Suprapubic skin (tissue), 4 donors: ENCODE results near the gene RBMS3. TPM values are rescaled to one million over a fixed set of nuclear protein-coding genes. Genes with fewer than 3 reads are reported as not detected.

ENCODE experiments used
- DNase-seq, 2 donors: peaks; one replicate each; pipeline ENCODE4 v3.0.0-alpha.2; 2019; ENCODE audit warnings: low spot score in 2 of 2
- H3K27ac ChIP-seq: fragments of 200-600 bp; sonication (generic); one replicate; pipeline ENCODE4 v1.5.1; 2019
- H3K27me3 ChIP-seq: fragments of 200-600 bp; sonication (generic); one replicate; pipeline ENCODE4 v1.5.1; 2019
- H3K36me3 ChIP-seq: fragments of 200-600 bp; sonication (generic); one replicate; pipeline ENCODE4 v1.5.1; 2019
- H3K4me1 ChIP-seq: fragments of 200-600 bp; sonication (generic); one replicate; pipeline ENCODE4 v1.5.1; 2019
- H3K4me3 ChIP-seq: fragments of 200-600 bp; sonication (generic); one replicate; pipeline ENCODE4 v1.5.1; 2019; ENCODE audit warnings: mild to moderate bottlenecking
- H3K9me3 ChIP-seq: fragments of 200-600 bp; sonication (generic); one replicate; pipeline ENCODE4 v1.5.1; 2019
- EP300 ChIP-seq: sonication (generic); formaldehyde crosslinking; IDR thresholded peaks from one replicate; pipeline ENCODE4 v1.6.1; 2017; ENCODE audit warnings: antibody characterized with exemption
- POLR2A ChIP-seq, 2 donors: fragments of 450-650 bp; IDR thresholded peaks; one replicate each; pipeline ENCODE4 v1.6.1; 2017; ENCODE audit warnings: antibody characterized with exemption in 2 of 2, mild to moderate bottlenecking in 2 of 2, moderate library complexity in 2 of 2
- POLR2AphosphoS5 ChIP-seq, 3 donors: sonication (generic); formaldehyde crosslinking; IDR thresholded peaks; one replicate each; pipeline ENCODE4 v1.6.1; 2017; ENCODE audit warnings: antibody characterized with exemption in 3 of 3
- WGBS: methylation state at CpG from one replicate; pipeline ENCODE4 v1.1.5; 2018; 5-methylcytosine and 5-hydroxymethylcytosine counted together
- total RNA-seq, 4 donors: library from RNA; depleted of rRNA; stranded (reverse); fragments of >200 nt; gene quantifications; one replicate each; pipeline ENCODE4 v1.1.0, GENCODE V29; 2016
- TF ChIP-seq, protein P1 (sequence below), 2 donors: fragments of 200-600 bp in 1 of 2; fragments of 450-650 bp in 1 of 2; sonication (generic) in 1 of 2; IDR thresholded peaks; one replicate each; pipeline ENCODE4 v1.5.1; 2016 to 2019; ENCODE audit warnings: antibody characterized with exemption in 2 of 2, mild to moderate bottlenecking in 1 of 2, moderate library complexity in 1 of 2

Gene RBMS3
- total RNA-seq, 4 donors from 2014 or later, result 7.7 to 23.4 (median 11.9) TPM

DNA sequence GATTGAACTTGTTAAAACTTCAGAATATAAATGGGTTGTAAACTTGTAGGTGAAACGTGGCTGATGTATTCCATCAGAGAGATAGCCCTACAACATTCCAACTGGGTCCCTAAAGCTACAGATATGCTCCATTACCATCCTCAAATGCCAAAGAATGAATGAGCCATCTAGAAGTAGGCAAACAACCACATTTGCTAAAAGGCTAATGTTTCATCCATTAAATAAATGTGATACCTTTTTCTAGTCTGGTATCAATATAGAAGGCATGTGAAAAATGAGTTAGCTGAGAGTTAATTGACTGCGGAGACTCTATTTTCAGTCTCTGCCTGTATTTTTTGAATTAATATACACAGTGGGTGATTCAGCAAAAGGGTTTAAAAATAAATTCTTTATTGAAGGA, 203.8 kb downstream of the RBMS3 start:
- no peak overlapping the region for H3K27ac ChIP-seq
- TF ChIP-seq POLR2A (IDR thresholded peaks at IDR 0.05) (no peak), POLR2AphosphoS5 (IDR thresholded peaks at IDR 0.05) (no peak), EP300 (no peak)
- TF ChIP-seq, protein P1, sequence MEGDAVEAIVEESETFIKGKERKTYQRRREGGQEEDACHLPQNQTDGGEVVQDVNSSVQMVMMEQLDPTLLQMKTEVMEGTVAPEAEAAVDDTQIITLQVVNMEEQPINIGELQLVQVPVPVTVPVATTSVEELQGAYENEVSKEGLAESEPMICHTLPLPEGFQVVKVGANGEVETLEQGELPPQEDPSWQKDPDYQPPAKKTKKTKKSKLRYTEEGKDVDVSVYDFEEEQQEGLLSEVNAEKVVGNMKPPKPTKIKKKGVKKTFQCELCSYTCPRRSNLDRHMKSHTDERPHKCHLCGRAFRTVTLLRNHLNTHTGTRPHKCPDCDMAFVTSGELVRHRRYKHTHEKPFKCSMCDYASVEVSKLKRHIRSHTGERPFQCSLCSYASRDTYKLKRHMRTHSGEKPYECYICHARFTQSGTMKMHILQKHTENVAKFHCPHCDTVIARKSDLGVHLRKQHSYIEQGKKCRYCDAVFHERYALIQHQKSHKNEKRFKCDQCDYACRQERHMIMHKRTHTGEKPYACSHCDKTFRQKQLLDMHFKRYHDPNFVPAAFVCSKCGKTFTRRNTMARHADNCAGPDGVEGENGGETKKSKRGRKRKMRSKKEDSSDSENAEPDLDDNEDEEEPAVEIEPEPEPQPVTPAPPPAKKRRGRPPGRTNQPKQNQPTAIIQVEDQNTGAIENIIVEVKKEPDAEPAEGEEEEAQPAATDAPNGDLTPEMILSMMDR (IDR thresholded peaks at IDR 0.05), result no peak
- no peaks in the 10 kb centered on the region for H3K36me3 ChIP-seq
- no peaks in the 10 kb centered on the region for H3K4me1 ChIP-seq
- no peak overlapping the region for H3K4me3 ChIP-seq
- 81% methylated on average over 2 of the region's 2 CpGs for WGBS
- H3K9me3 ChIP-seq, result no peaks in the 10 kb centered on the region
- no peak for DNase-seq
- no peaks in the 10 kb centered on the region for H3K27me3 ChIP-seq

DNA sequence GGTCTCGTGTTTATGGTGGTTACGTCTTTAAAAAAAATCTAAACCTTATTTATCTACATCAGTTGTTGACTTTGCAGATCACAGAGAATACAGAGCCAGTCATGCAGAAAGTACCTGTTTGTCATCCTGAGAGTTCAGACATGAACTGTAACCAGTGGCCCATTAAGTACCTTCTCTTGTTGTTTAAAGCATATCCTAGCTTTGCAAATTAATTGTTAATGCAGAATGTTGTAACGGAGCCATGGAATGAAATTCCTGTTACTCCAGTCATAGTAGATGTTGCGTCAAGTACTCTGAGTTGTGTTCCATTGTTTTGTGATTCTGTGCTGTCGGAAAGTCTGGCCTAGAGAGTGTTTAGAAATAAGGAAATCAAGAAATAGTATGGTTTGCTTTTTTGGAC, 205.2 kb downstream of the RBMS3 start:
- TF ChIP-seq EP300, result no peak
- TF ChIP-seq POLR2A (IDR thresholded peaks at IDR 0.05), result no peak
- TF ChIP-seq POLR2AphosphoS5 (IDR thresholded peaks at IDR 0.05), result no peak
- TF ChIP-seq, protein P1 (IDR thresholded peaks at IDR 0.05), result no peak
- no peak for DNase-seq
- no peaks in the 10 kb centered on the region for H3K27me3 ChIP-seq
- no peak overlapping the region for H3K27ac ChIP-seq
- no peak overlapping the region for H3K4me3 ChIP-seq
- WGBS, result 71% methylated on average over 5 of the region's 5 CpGs
- no peaks in the 10 kb centered on the region for H3K9me3 ChIP-seq
- no peaks in the 10 kb centered on the region for H3K4me1 ChIP-seq
- no peaks in the 10 kb centered on the region for H3K36me3 ChIP-seq

DNA sequence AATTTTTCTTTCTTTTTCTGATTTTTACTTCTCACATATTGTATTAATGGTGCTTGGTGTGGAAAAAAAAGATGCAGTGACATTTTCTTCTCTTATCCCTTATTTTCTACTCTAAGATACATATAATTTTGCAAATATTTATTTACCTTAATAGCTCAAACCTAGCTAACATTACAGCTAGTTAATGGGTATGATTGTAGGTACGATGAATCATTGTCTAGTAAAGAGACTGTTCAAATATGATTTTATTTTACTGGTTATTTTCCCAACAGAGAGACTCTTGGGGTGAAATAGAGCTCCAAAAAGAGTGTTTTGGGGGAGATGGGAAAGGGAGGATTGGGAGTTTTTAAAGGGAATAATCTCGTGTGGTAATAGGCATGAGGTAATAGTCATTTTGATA, 206.0 kb downstream of the RBMS3 start:
- Histone ChIP-seq H3K9me3 (no peaks in the 10 kb centered on the region), H3K27ac (no peak overlapping the region), H3K4me1 (no peaks in the 10 kb centered on the region), H3K27me3 (no peaks in the 10 kb centered on the region), H3K36me3 (no peaks in the 10 kb centered on the region), H3K4me3 (no peak overlapping the region)
- WGBS, result 85% methylated on average over 2 of the region's 2 CpGs
- no peak for DNase-seq
- TF ChIP-seq, protein P1 (IDR thresholded peaks at IDR 0.05), result no peak
- TF ChIP-seq POLR2AphosphoS5 (IDR thresholded peaks at IDR 0.05), result no peak
- no peak for TF ChIP-seq POLR2A (IDR thresholded peaks at IDR 0.05)
- no peak for TF ChIP-seq EP300

DNA sequence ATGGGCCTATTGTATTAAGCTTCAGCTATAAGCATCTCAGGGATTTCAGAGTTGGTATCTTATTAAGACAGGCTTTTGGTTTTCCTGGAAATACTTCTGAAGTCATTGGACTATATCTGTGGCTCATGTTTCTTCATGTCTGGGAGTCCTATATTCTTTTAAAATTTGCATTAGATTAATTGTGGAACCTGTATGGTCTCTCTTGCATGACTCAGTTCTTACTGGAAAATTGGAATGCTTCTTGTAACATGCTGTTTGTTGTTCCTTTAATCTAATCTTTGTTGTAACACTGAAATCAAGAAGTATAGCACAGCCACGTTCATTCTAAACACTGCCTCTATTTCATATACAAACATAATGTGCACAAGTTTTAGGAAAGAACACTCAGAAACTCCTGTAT, 208.1 kb downstream of the RBMS3 start:
- Histone ChIP-seq H3K9me3 (no peaks in the 10 kb centered on the region), H3K4me1 (no peaks in the 10 kb centered on the region), H3K27me3 (no peaks in the 10 kb centered on the region), H3K27ac (no peak overlapping the region), H3K4me3 (no peak overlapping the region), H3K36me3 (no peaks in the 10 kb centered on the region)
- no peak for DNase-seq
- 62% methylated on average over 1 of the region's 1 CpG for WGBS
- TF ChIP-seq POLR2AphosphoS5 (IDR thresholded peaks at IDR 0.05), result no peak
- TF ChIP-seq, protein P1 (IDR thresholded peaks at IDR 0.05), result no peak
- TF ChIP-seq POLR2A (IDR thresholded peaks at IDR 0.05), result no peak
- no peak for TF ChIP-seq EP300

DNA sequence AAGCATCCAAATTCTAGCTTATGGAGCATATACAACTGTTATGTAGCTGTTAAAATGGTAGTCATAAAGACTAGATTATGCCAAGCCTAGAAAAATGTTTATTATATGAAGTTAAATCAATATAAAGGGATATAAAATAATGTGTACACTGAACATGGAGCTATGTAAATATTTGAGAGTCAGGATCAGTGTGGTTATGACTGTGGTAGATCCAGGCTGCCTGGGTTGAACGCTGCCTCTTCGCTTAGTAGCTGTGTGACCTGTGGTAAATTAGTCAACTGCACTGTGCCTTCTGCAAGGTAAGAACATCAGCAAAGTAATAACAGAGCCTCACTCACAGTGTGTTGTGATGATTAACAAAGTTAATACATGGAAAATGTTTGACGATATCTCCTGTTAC, 212.2 kb downstream of the RBMS3 start:
- no peak for DNase-seq
- 91% methylated on average over 3 of the region's 3 CpGs for WGBS
- H3K4me1 ChIP-seq, result no peaks in the 10 kb centered on the region
- no peak overlapping the region for H3K27ac ChIP-seq
- H3K9me3 ChIP-seq, result no peaks in the 10 kb centered on the region
- H3K27me3 ChIP-seq, result no peaks in the 10 kb centered on the region
- no peaks in the 10 kb centered on the region for H3K36me3 ChIP-seq
- no peak for TF ChIP-seq EP300
- TF ChIP-seq, protein P1 (IDR thresholded peaks at IDR 0.05), result no peak
- TF ChIP-seq POLR2AphosphoS5 (IDR thresholded peaks at IDR 0.05), result no peak
- no peak for TF ChIP-seq POLR2A (IDR thresholded peaks at IDR 0.05)
- H3K4me3 ChIP-seq, result no peak overlapping the region
